Spleen (tissue), 11 donors: ENCODE data around the gene PSMG4. TPM values are rescaled to one million over a fixed set of nuclear protein-coding genes. Genes with fewer than 3 reads are reported as not detected.
A peak's percentile ranks its signal among the peaks of the same experiment; 100 is the strongest.

Experiments used
- DNase-seq: peaks from one replicate; pipeline ENCODE4 v3.0.0-alpha.2; 2020
- H3K27ac ChIP-seq, 8 donors: fragments of 200-600 bp; sonication (generic) in 7 of 8; 1 replicate in 4 of 8; 2 replicates in 4 of 8; pipeline versions ENCODE4 v1.5.0 to v1.8.0; 2016 to 2021; ENCODE audit warnings: inconsistent platforms in 4 of 8, mild to moderate bottlenecking in 4 of 8, moderate library complexity in 1 of 8
- H3K27me3 ChIP-seq, 7 donors: fragments of 200-600 bp; sonication (generic) in 6 of 7; replicated peaks in 1 of 7; 1 replicate in 4 of 7; 2 replicates in 3 of 7; pipeline versions ENCODE4 v1.5.0 to v1.8.0; 2016 to 2021; ENCODE audit warnings: inconsistent platforms in 3 of 7, mild to moderate bottlenecking in 1 of 7
- H3K36me3 ChIP-seq, 6 donors: fragments of 200-600 bp; sonication (generic) in 5 of 6; 1 replicate in 4 of 6; 2 replicates in 2 of 6; pipeline versions ENCODE4 v1.5.0 to v1.8.0; 2016 to 2021; ENCODE audit warnings: inconsistent platforms in 2 of 6
- H3K4me1 ChIP-seq, 6 donors: fragments of 200-600 bp; sonication (generic) in 5 of 6; 1 replicate in 3 of 6; 2 replicates in 3 of 6; pipeline versions ENCODE4 v1.5.0 to v1.8.0; 2016 to 2021; ENCODE audit warnings: inconsistent platforms in 3 of 6
- H3K4me3 ChIP-seq, 8 donors: fragments of 200-600 bp; sonication (generic) in 7 of 8; 1 replicate in 4 of 8; 2 replicates in 4 of 8; pipeline versions ENCODE4 v1.5.0 to v1.8.0; 2016 to 2021; ENCODE audit warnings: inconsistent platforms in 4 of 8, mild to moderate bottlenecking in 4 of 8, moderate library complexity in 2 of 8
- H3K9me3 ChIP-seq, 8 donors: fragments of 200-600 bp; sonication (generic) in 7 of 8; 1 replicate in 4 of 8; 2 replicates in 4 of 8; pipeline versions ENCODE4 v1.5.0 to v1.8.0; 2016 to 2021; ENCODE audit warnings: inconsistent platforms in 4 of 8
- POLR2A ChIP-seq, 3 donors: fragments of 450-650 bp; IDR thresholded peaks; one replicate each; pipeline ENCODE4 v1.5.1; 2017; ENCODE audit warnings: antibody characterized with exemption in 3 of 3, mild to moderate bottlenecking in 1 of 3
- POLR2AphosphoS5 ChIP-seq, 3 donors: sonication (generic); formaldehyde crosslinking; IDR thresholded peaks; one replicate each; pipeline ENCODE4 v1.5.1; 2017; ENCODE audit warnings: antibody characterized with exemption in 3 of 3
- WGBS, 5 donors: extraction: QIAGEN DNeasy Blood & Tissue Kit in 3 of 5; methylation state at CpG; one replicate each; pipeline versions ENCODE4 v1.1.5 to v1.1.7; 2013 to 2018; 5-methylcytosine and 5-hydroxymethylcytosine counted together
- intact Hi-C: fragments of 100-400 bp; cut with DNase I; formaldehyde crosslinking; loops from one replicate; pipeline ENCODE4 v1.15.0; 2023; ENCODE audit warnings: low total_unique reads
- polyA plus RNA-seq, 3 donors: library from polyadenylated mRNA; stranded (reverse); fragments of 200-250 nt; gene quantifications; one replicate each; pipeline ENCODE4 v1.2.1, GENCODE V29; 2013
- total RNA-seq, 7 donors: library from RNA; depleted of rRNA in 3 of 7; stranded (reverse); fragments of >200 nt in 3 of 7; fragmentation: NEBNext Ultra II Directional in 4 of 7; extraction: Animal tissue kit (Norgen Biotek cat#: 25700) in 4 of 7; gene quantifications; one replicate each; pipeline versions ENCODE4 v1.1.0 to v1.2.1, GENCODE V29; 2016 to 2021
- TF ChIP-seq, protein P1 (sequence below), 11 experiments: fragments of 200-600 bp in 7 of 11; fragments of 450-650 bp in 4 of 11; sonication (generic) in 4 of 11; IDR thresholded peaks in 8 of 11; conservative IDR thresholded peaks in 3 of 11; 1 replicate in 7 of 11; 2 replicates in 4 of 11; pipeline versions ENCODE4 v1.4.0 to v1.8.0; 2016 to 2021; ENCODE audit warnings: antibody characterized with exemption in 11 of 11, inconsistent platforms in 4 of 11, mild to moderate bottlenecking in 1 of 11
- donor health status: healthy with polysubstance abuse.
- donor health status: DM: no; HTN: no; CAD: no; lungs with moderate emphysema.
- donor health status: DM: no; HTN: no; CAD: no.
- donor health status: Bipolar disorder and iron deficiency.
- donor health status: healthy.
- donor health status: DM: no; HTN: no; CAD: no.
- donor health status: DM: yes; HTN: yes; CAD: no.

PSMG4 gene
- total and polyA plus RNA-seq, 10 donors: 12.1 to 41.6 (median 18.5) TPM

- Histone ChIP-seq H3K36me3 (peaks cover 0 to 42% (median 9%) of the 10 kb centered on the region in 6 donors), H3K27me3 (no peaks in the 10 kb centered on the region), H3K4me3 (no peak overlapping the region), H3K9me3 (no peaks in the 10 kb centered on the region), H3K27ac (no peak overlapping the region), H3K4me1 (peaks cover 5 to 25% (median 11%) of the 10 kb centered on the region in 6 donors)
- TF ChIP-seq POLR2A (IDR thresholded peaks at IDR 0.05) (no peak), POLR2AphosphoS5 (IDR thresholded peaks at IDR 0.05) (no peak)
- TF ChIP-seq, protein P1, sequence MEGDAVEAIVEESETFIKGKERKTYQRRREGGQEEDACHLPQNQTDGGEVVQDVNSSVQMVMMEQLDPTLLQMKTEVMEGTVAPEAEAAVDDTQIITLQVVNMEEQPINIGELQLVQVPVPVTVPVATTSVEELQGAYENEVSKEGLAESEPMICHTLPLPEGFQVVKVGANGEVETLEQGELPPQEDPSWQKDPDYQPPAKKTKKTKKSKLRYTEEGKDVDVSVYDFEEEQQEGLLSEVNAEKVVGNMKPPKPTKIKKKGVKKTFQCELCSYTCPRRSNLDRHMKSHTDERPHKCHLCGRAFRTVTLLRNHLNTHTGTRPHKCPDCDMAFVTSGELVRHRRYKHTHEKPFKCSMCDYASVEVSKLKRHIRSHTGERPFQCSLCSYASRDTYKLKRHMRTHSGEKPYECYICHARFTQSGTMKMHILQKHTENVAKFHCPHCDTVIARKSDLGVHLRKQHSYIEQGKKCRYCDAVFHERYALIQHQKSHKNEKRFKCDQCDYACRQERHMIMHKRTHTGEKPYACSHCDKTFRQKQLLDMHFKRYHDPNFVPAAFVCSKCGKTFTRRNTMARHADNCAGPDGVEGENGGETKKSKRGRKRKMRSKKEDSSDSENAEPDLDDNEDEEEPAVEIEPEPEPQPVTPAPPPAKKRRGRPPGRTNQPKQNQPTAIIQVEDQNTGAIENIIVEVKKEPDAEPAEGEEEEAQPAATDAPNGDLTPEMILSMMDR (IDR thresholded peaks at IDR 0.05 in 8 of 11, conservative IDR thresholded peaks at IDR 0.05 in 3 of 11): no peak
- intact Hi-C loops: loop anchor here (5.0 to 10.0 kb wide), 3 partner anchors 455 to 878 kb away; no protein-coding TSS in a partner anchor
- DNase-seq: peak; percentile 68
- 86 to 96% (median 89%) methylated on average over 12 of the region's 12 CpGs for WGBS, 5 donors
These were observed 18.5 kb downstream of the PSMG4 start for GRCh38 chr6:3277251-3277650.

DNA sequence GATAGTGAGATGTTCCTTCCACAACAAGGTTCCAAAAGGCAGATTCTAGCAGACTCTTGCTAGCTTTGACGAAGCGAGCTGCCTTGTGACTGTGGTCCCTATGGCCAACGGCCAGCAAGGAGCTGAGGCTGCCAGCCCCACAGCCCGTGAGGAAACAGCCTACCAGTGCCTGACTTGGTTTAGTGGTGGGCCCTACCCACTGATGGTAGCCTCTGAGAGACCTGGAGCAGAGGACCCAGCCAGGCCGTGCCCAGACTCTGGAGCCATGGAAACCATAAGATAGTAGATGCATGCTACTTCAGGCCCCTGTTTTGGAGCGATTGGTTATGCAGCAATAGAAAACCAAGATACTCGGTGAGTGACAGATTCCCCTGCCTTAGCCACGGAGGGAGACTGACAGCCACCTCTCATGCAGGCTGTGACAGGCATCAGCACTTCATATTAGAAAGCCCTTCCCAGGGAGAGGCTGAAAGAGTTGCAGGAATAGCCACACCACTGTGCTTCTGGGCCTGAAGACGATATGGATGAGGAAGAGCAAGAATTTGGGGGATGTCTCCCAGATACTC, 19.2 kb downstream of the PSMG4 start:
- H3K4me1 ChIP-seq: peaks cover 5 to 24% (median 11%) of the 10 kb centered on the region in 6 donors
- no peak for TF ChIP-seq POLR2AphosphoS5 (IDR thresholded peaks at IDR 0.05)
- no peak overlapping the region for H3K4me3 ChIP-seq
- no peaks in the 10 kb centered on the region for H3K27me3 ChIP-seq
- 80 to 89% (median 89%) methylated on average over 4 to 9 of the region's 9 CpGs for WGBS, 5 donors
- no peak for DNase-seq
- no peaks in the 10 kb centered on the region for H3K9me3 ChIP-seq
- intact Hi-C loops: loop anchor here (5.0 to 10.0 kb wide), 3 partner anchors 454 to 877 kb away; no protein-coding TSS in a partner anchor
- H3K36me3 ChIP-seq: peaks cover 0 to 42% (median 5%) of the 10 kb centered on the region in 6 donors
- H3K27ac ChIP-seq: no peak overlapping the region

DNA sequence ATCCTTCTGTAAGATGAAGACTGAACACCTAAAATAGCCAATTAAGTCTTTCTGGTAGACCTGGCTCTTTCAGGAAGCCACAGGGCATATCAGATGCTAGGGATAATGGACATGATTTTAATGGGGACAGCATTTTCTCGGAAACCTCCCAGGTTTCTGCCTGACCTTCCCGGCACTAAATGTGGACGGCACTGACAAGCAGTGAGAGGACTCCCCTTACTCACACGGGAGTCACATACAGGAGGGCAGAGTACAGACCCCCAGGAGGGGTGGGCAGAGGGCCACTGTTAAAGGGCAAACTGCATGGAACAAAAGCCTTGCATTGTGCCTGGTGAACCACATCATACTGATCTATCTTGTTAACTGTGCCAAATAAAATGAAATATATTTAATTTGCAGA, 19.9 kb downstream of the PSMG4 start:
- DNase-seq: no peak
- TF ChIP-seq, protein P1 (IDR thresholded peaks at IDR 0.05 in 8 of 11, conservative IDR thresholded peaks at IDR 0.05 in 3 of 11): no peak
- TF ChIP-seq POLR2A (IDR thresholded peaks at IDR 0.05): no peak
- no peak for TF ChIP-seq POLR2AphosphoS5 (IDR thresholded peaks at IDR 0.05)
- Histone ChIP-seq H3K4me1 (peaks cover 5 to 24% (median 11%) of the 10 kb centered on the region in 6 donors), H3K27ac (no peak overlapping the region), H3K9me3 (no peaks in the 10 kb centered on the region), H3K4me3 (no peak overlapping the region), H3K27me3 (no peaks in the 10 kb centered on the region), H3K36me3 (peaks cover 0 to 42% (median 3%) of the 10 kb centered on the region in 6 donors)
- intact Hi-C loops: loop anchor here (5.0 to 10.0 kb wide), 3 partner anchors 454 to 876 kb away; no protein-coding TSS in a partner anchor
- WGBS, 5 donors: 85 to 93% (median 88%) methylated on average over 4 of the region's 4 CpGs

DNA sequence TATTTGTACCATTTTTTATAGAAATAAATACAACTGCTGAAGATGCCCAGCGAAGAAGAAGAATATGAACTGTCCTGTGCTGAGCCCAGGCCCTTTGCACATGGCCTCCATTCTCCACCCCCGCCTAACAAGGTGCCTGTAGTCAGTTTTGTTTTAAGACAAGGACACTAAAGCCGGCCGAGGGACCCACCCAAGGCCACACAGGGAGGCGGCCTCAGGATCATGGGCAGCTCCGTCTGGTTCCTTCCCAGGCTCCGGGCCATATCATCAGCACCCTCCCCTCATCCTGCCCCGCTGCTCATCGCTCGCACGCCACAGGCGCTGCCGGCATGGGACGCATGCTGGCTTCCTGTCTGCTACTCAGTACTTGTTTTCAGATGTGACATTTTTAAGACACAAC, 21.3 kb downstream of the PSMG4 start:
- H3K4me3 ChIP-seq: no peak overlapping the region
- TF ChIP-seq POLR2AphosphoS5 (IDR thresholded peaks at IDR 0.05): peak in 1 of 3 donors; percentile 17
- TF ChIP-seq, protein P1 (IDR thresholded peaks at IDR 0.05 in 8 of 11, conservative IDR thresholded peaks at IDR 0.05 in 3 of 11): no peak
- H3K36me3 ChIP-seq: peaks cover 0 to 46% (median 0%) of the 10 kb centered on the region in 6 donors
- 72 to 84% (median 77%) methylated on average over 14 of the region's 14 CpGs for WGBS, 5 donors
- no peak overlapping the region for H3K27ac ChIP-seq
- no peaks in the 10 kb centered on the region for H3K27me3 ChIP-seq
- H3K4me1 ChIP-seq: peaks cover 5 to 24% (median 11%) of the 10 kb centered on the region in 6 donors
- no peaks in the 10 kb centered on the region for H3K9me3 ChIP-seq
- intact Hi-C loops: loop anchor here (10.0 kb wide), 1 partner anchor 175 kb away; the partner anchor contains the start of gene SLC22A23
- peak; percentile 70 for DNase-seq
